NCI-H510A (cell line): ENCODE results near the gene CYP27A1.

Source experiments
- DNase-seq: peaks from one replicate; lab custom pipeline; 2025; lab: John Stamatoyannopoulos, UW

The CYP27A1 gene

DNA sequence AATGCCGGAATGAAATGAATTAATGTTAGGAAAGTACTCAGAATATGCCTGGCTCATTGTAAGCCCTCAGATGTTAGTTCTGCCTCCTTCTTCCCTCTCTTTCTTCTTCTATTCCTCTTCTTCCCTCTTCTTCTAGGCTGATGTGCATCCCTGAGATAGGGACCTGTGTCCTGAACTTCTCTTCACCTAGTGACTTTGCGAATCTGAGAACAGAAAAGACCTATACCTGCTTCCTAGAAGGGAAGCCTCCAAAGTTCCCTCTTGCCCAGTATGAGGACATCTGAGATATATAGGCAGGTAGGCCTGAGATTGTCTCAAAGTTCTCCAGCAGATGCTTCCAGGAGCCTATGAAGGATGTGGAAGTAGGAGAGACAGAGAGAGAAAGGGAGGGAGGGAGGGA, 8.1 kb upstream of the CYP27A1 start:
- no peak for DNase-seq

DNA sequence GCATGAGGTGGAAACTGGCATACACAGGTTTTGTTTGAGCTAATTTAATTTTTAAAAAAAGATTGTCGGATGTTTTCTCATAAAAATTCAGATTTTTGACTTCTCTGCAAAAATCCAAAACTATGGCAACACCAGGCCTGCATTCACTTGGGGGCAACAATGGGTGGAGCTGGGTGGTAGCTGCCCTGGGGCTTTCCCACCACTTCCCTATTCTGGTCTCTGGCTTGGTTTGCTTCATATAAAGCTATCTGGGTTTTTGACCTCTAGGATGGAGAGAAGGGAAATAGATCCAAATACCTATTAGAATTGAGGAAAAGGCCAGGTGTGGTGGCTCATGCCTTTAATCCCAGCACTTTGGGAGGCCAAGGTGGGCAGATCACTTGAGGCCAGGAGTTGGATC, 5.5 kb upstream of the CYP27A1 start:
- no peak for DNase-seq

DNA sequence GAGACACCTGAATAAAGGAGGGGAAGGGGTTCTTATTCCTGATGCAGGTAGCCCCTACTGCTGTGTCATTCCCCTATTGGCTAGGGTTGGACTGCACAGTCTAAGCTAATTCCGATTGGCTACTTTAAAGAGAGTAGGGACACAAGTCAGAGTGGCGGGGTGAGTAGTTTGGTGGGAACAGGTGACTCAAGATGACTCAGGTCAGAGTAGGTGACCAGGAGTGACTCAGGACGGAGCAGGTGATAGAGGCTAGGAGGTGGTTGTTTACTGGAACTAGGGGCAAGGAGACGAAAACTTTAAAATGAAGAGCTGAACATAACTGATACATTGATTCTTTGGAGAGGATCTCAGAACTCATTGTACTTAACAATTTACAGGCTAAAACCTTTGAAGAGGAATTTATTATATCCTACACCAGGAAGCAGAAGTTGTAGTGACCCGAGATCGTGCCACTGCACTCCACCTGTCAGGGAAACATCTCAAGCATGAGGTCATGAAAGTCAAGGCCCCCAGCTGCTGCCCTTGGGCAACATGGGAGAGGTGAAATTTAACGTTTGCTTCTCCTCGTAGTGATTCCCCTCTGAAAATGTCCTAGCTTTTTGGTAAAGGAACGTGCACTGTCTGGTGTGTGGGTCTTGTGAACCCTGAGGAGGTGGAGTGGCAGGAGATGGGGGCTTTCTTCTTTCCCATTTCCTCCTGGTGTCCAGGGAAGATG, 4.5 kb upstream of the CYP27A1 start:
- DNase-seq = no peak

DNA sequence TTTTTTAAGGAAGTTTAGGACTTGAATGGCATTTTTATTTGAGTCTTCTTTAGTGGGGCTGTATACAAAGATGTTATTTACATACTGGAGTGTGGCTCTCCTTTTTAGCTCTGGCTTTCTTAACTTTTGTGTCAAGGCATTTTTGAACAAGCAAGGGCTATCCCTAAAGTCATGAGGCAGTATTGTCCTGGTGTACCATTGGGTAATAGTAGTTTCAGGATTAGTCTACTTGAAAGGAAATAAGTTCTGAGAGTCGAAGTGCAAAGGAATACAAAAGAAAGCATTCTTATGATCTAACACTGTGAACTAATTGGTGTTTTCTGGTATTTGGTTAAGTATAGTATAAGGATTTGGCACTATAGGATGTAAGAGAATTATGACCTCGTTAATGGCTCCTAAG, 1.9 kb upstream of the CYP27A1 start:
- DNase-seq = no peak

DNA sequence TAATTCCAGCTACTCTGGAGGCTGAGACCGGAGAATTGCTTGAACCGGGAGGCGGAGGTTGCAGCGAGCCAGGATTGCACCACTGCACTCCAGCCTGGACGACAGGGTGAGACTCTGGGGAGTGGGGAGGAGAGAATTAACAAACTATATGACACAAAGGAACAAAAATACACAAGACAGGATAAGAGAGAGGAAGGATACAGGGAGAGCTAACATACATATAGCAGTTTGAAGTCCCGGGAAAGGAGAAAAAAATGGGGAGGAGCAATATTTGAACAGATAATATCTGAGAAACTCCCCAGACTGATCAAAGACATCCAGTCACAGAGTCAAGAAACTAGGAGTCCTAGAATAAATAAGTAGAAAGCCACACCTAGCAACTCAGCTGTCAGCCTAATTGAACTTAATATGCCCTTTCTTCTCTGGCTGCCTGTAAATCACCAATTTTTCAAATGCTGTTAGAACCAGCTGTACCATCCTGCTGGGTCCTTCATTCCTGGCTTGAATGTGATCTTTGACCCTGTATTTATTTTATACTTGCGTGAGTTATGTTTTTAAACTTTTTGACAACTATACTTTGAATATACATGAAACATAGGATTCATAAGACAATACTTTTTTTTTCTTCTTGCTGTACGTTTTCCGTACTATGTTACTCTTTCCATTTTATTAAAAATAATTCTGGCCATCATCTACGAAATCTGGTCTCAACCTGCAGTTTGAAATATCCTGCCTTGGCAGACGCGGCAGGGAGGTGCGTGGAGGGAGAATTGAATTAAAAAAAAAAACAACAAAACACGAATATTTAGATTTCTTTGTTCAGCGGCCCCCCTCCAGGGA, 876 bp upstream of the CYP27A1 start:
- no peak for DNase-seq

DNA sequence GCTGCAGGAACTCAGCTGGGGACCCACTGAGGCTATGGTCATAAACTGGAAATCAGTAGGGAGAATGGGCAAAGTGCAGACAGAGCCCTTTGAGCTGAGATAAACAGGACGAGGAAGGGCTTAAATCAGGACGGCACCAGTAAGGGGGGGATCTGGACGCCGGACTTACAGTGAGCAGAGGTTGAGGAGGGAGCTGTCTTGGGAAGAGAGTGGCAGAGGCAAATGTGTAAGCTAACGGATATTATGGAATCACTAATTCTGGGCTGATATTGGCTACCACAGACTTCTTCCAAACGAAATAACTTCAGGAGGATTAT, 539 bp downstream of the CYP27A1 start:
- DNase-seq = no peak

DNA sequence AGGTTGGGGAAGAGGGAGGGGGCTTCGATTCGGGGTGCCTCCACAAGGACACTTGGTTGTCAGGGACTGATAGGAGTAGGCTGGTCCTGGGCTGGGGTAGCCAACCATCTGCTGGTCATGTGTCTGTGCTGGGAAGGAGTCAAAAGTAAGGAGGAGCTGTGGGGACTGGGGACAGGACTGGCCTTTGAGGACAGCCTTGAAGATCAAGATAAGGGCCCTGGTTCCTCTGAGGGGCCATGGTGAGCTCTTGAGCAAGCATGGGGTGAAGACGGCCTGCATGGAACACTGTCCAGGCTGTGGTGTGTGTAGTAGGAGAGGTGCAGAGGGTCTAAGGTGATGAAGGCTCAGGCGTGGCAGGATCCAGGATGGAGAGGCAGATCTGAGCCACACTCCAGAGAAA, 1.7 kb downstream of the CYP27A1 start:
- no peak for DNase-seq

DNA sequence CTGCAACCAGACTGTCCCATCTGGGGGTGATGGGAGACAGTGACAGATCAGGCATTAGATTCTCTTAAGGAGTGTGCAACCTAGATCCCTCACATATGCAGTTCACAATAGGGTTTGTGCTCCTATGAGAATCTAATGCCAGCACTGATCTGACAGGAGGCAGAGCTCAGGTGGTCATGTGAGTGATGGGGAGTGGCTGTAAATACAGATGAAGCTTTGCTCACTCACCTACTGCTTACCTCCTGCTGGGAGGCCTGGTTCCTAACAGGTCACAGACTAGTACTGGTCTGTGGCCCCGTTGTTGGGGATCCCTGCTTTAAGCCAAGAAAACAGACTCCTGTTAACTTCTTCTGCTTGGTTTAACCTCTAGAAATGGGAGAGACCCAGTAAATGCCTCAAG, 3.2 kb downstream of the CYP27A1 start:
- DNase-seq = no peak

DNA sequence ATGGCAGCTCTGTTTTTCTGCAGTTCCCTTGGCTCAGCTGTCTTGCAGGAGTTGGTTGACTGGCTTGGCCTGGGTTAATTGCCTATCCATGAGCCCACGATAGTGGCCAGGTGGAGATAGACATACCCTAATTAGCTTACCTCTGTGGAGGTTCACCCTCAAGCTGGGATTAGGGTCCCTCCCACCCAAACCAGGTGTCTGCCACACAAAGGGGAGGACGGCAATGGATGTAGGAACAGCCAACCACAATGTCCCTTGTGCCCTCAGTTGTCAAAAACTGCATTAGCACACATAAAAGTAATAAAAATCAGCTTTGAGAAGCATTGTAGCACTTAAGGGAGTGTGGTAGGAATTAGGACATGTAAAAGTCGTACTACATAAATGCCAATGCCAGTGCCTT, 4.2 kb downstream of the CYP27A1 start:
- no peak for DNase-seq

DNA sequence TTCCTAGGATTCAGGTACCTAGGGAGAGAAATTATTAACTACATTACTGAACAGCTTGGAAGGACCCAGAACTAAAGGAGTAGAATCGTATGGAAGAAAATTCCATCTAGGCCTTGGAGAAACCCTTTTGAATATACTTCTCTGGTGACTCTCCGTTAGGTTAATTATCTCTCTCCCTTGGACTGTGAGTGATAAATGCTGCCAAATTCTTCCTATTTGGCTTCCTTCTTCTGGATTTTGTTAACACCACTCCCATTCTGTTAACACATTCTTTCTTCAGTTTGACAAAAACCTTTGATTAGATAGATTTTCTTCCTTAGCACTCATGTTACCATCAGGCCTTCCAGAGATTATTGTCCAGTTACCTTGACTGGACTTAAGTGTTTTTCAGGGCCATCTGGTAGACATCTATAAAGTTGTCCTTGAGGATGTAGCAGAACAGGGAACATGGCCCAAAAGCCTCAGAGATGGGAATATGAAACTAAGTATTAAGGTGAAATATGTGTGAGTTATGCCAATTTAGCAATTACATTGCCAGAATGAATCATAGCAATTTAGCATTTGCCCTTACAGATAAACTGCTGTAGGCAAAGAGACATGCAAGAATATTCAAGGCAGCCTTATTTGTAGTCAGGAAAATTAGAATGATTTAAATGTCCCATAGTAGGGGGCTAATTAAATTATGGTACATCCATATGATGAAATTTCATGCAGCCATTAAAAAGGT, 6.7 kb downstream of the CYP27A1 start:
- no peak for DNase-seq

DNA sequence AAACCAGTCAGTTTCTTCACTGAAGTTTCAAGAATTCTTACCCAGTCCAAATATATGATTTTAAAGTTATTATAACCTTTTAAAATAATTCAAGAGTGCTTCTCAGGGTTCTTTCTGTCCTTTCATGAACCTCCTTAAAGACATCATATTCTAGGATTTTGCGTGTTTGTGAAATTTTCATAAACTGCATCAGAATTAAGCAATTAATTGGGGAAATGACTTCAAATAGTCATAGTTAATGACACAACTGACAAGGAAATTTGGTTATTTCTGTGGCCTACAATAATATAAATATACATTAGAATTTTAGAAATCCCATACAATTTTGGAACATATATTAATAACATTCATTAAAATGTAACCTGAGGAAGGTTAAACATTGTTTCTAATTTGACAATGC, 10.5 kb downstream of the CYP27A1 start:
- no peak for DNase-seq

DNA sequence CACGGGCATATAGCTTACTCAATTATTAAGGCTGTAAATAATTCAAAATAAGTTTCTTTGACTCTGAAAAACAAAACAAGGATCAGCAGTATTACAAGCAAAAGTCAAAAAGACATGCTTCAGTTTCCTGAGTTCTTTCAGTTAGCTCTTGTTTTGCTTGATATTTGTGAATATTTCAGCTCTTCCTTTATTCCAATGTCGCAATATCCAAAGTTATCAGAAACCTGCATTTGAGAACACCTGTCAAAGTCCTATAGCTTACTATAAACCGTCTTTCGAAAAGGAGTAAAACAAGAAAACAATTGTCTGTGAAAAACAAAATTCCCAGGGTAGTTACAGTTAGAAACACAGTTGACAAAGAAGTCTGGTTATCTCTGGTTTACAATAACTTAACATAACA, 14.7 kb downstream of the CYP27A1 start:
- no peak for DNase-seq

DNA sequence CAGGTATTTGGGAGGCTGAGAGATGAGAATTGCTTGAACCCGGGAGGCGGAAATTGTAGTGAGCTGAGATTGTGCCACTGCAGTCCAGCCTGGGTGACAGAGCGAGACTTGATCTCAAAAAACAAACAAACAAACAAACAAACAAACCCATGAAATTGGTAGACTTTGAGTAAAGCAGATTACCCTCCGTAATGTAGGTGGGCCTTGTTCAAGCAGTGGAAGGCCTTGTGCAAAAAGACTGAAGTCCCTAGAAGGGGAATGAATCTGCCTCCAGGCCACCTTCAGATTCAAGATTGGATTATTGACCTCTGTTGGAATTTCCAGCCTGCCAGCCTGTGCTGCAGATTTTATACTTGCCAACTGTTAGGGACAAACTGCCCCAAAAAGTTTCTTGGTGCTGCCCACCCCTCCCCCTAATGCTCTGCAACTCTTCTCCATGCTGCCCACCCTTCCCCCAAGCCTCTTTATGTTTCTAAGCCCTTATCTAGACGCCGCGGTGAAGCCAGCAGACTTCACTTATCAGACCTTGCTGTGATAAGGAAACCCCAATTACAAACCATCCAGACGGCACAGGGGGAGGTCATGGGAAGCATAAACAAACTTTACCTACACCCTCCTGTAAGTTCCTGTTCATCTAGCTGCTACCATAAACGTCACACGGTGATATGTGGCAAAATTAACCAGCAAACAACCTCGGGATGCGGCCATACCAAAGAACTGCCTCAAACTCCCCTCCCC, 17.0 kb downstream of the CYP27A1 start:
- DNase-seq = no peak

DNA sequence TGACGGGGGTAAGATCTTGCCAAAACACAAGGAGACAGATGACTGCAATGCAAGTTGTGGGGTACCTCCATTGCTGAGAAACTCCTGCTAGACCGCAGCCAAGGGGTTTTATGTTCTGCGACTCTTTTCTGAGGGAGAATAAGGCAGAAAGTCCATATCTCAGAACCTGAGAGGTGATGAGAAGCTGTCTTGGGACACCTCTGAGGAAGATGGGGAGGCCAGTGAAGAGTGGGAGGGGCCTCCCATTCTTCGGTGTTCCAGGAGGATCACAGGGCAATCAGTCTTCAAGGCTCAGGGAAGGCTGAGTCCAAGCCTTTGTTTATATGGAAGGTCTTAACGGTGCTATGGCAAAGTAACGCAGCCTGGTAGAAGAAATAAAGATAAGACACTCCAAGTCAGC, 18.0 kb downstream of the CYP27A1 start:
- no peak for DNase-seq

DNA sequence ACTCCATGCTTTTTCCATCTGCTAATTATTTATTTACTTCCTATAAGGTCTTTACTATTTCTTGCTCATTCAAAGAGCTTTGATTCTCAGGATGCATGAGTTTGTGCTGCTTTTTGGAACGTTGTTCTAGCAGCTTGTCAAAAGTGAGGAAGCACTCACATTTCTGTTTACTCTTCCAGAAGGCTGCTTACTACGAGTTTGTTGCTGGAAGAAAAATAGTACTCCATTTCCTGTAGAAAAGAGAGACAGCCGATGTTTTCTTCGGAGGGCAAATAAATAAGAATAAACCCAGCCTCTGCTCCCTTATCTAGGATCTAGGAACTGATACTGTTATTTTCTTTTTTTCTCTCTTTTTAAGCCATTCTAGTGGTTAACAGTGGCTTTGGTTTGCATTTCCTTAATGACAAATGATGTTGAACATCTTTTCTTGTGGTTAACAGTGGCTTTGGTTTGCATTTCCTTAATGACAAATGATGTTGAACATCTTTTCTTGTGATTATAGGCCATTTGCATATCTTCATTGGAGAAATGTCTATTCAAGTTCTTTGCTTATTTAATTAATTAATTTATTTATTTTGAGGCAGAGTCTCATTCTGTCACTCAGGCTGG, 20.5 kb downstream of the CYP27A1 start:
- DNase-seq = no peak

DNA sequence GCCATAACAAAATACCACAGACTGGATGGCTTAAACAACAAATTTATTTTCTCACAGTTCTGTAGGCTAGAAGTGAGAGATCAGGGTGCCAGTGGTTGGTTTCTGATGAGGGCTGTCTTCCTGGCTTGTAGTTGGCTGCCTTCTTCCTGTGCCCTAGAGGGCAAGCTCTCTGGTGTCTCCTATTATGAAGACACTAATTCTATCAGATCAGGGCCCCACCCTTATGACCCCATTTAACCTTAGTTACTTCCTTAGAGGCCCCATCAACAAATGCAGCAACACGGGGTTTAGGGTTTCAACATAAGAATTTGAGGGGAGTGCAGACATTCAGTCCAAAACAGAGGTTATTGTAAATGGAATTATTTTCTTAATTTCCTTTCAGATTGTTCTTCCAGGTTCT, 22.9 kb downstream of the CYP27A1 start:
- DNase-seq = no peak

DNA sequence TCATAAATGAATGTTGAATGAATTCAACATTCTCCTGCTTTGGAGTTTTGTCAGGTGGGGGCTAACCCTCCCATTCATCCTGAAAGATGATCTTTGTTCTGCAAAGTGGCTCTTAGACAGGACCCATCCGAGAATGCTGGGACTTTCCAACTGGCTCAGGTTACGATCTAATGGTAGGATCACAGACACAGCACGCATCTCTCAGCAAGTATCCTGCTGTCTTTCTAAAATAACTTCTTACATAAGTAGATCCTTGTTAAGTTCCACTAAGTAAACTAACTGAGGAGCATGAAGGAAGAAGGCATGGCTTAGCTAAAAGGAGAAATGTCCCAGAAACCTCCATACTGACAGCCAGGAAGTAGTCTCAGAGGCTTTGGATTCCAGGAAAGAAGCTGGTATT, 23.7 kb downstream of the CYP27A1 start:
- no peak for DNase-seq

DNA sequence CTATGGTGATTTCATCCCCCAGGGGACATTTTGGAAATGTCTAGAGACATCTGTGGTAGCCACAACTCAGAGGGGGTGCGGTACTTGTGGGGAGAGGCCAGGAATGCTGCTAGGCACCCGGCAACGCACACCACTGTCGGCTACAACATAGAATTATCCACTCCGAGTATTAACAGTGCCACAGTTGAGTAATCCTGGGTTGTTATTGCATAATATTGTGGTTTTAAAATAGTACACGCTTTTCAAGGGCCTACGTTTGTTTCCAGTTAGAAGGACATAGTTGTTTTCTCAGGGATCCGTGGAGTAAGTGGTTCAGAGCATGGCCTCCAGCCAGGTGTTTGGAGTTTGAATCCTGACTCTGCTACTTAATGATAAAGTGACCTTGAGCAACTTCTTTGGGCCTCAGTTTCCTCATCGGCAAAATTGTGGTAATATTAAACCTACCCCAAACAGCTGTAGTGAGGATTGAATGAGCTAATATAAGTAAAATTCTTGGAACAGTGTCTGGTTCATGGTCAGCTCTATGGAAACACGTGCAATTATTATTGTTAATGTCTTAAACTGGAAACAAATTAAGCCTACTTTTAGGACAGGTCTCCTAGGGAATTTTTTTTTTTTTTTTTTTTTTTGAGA, 24.5 kb downstream of the CYP27A1 start:
- peak; percentile 62 for DNase-seq

DNA sequence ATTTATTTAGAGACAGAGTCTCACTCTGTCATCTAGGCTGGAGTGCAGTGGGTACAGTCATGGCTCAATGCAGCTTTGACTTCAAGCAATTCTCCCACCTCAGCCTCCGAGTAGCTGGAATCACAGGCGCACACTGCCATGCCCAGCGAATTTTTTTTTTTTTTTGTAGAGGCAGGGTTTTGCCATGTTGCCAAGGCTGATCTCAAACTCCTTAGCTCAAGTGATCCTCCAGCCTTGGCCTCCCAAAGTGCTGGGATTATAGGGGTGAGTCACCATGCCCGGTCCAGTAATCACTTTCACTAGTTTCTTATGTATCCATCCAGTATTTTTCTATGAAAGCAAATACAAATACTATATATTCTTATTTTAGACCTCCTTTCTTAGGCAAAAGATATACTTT, 25.7 kb downstream of the CYP27A1 start:
- no peak for DNase-seq

DNA sequence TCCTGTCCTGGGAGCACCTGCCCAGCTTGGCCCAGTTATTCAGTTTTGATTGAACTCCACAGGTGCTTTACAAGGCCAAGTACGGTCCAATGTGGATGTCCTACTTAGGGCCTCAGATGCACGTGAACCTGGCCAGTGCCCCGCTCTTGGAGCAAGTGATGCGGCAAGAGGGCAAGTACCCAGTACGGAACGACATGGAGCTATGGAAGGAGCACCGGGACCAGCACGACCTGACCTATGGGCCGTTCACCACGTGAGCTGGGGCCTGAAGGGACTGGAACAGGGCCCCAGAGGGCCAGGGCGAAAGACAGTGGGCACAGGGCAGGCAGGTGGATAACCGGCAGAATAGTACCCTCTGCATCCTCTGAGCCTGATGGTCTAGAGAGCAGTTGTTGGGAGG, 27.6 kb downstream of the CYP27A1 start:
- DNase-seq = no peak

DNA sequence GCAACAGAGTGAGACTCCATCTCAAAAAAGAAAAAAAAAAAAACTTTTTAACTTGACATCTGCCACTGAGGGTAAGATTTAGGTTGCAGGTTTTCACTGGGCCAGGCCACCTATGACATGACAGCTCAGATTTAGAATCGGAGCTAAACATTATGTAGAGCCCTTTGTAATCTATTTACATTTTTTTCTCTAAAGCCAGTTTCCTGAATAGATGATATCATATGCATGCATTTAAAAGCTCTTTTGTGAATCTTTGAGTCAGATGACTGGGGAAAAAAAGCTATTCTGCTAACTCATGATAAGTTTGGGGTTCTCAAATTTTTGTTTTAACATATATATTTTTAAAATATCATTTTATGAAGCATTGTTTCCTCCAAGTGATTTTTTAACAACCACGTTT, 28.3 kb downstream of the CYP27A1 start:
- DNase-seq = no peak

DNA sequence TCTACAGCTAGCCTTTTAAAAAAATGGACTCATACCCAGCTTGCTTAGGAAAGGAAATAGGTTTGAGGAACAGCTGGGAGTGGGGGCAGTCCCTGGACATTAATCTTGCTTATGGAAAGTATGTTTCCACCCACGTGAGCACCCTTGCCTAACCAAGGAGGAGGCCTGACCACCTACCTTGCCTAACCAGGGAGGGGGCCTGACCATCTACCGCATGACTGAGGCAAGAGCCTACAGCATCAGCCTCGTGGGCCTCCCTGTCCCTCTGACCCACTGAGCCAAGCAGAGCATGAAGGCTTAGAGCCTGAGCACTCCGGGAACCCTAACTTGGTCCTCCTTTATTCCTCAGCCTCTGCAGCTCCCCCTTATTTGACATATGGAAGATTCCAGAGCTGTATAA, 29.4 kb downstream of the CYP27A1 start:
- DNase-seq = no peak
